Posterior cingulate gyrus (tissue), 11 donors: ENCODE data around the gene PHLDB2.
A peak's percentile ranks its signal among the peaks of the same experiment; 100 is the strongest.

ENCODE experiments used
- DNase-seq, 10 donors: peaks; one replicate each; pipeline versions ENCODE4 v3.0.0 to v3.0.0-alpha.2; 2020 to 2021; ENCODE audit warnings: mixed read lengths in 3 of 10
- intact Hi-C: fragments of 100-400 bp; cut with DNase I; formaldehyde crosslinking; loops from one replicate; pipeline ENCODE4 v1.15.1; 2023

Gene PHLDB2

GRCh38 chr3:111848778-111849177 lies 10.3 kb upstream of the PHLDB2 start:
- intact Hi-C loops: no loop called here
- DNase-seq: no peak

- no peak for DNase-seq
- intact Hi-C loops: no loop called here
Observed at GRCh38 chr3:111850537-111850936, 8.5 kb upstream of the PHLDB2 start.

GRCh38 chr3:111851511-111851954 lies 7.5 kb upstream of the PHLDB2 start:
- intact Hi-C loops: no loop called here
- no peak for DNase-seq

- intact Hi-C loops: no loop called here
- no peak for DNase-seq
Observed at GRCh38 chr3:111852540-111852939, 6.5 kb upstream of the PHLDB2 start.

GRCh38 chr3:111853068-111853467 lies 6.0 kb upstream of the PHLDB2 start:
- intact Hi-C loops: no loop called here
- no peak for DNase-seq

GRCh38 chr3:111854990-111855389 lies 4.1 kb upstream of the PHLDB2 start:
- no peak for DNase-seq
- intact Hi-C loops: no loop called here

- no peak for DNase-seq
Observed at GRCh38 chr3:111856501-111856900, 2.6 kb upstream of the PHLDB2 start.

GRCh38 chr3:111857474-111857873 lies 1.6 kb upstream of the PHLDB2 start:
- no peak for DNase-seq
- intact Hi-C loops: no loop called here

More at GRCh38 chr3:111856501-111856900, 2.6 kb upstream of the PHLDB2 start:
- intact Hi-C loops: no loop called here

GRCh38 chr3:111858642-111859041 lies 423 bp upstream of the PHLDB2 start:
- no peak for DNase-seq
- intact Hi-C loops: no loop called here

GRCh38 chr3:111859974-111860859 lies 1.2 kb downstream of the PHLDB2 start:
- intact Hi-C loops: no loop called here
- DNase-seq: peak in 6 of 10 donors; percentile 9 to 84 (median 23)

- peak in 1 of 10 donors; percentile 55 for DNase-seq
Observed at GRCh38 chr3:111861391-111861790, 2.3 kb downstream of the PHLDB2 start.

GRCh38 chr3:111862415-111862814 lies 3.4 kb downstream of the PHLDB2 start:
- intact Hi-C loops: no loop called here
- DNase-seq: no peak

More at GRCh38 chr3:111861391-111861790, 2.3 kb downstream of the PHLDB2 start:
- intact Hi-C loops: no loop called here

- intact Hi-C loops: no loop called here
- no peak for DNase-seq
Observed at GRCh38 chr3:111862974-111863373, 3.9 kb downstream of the PHLDB2 start.

- no peak for DNase-seq
- intact Hi-C loops: no loop called here
Observed at GRCh38 chr3:111863942-111864694, 5.1 kb downstream of the PHLDB2 start.

- intact Hi-C loops: no loop called here
- no peak for DNase-seq
Observed at GRCh38 chr3:111864821-111865656, 6.0 kb downstream of the PHLDB2 start.

- DNase-seq: no peak
- intact Hi-C loops: no loop called here
Observed at GRCh38 chr3:111867889-111868426, 8.9 kb downstream of the PHLDB2 start.

- intact Hi-C loops: no loop called here
Observed at GRCh38 chr3:111870620-111871019, 11.6 kb downstream of the PHLDB2 start.

GRCh38 chr3:111871809-111872623 lies 13.0 kb downstream of the PHLDB2 start:
- intact Hi-C loops: no loop called here

More at GRCh38 chr3:111870620-111871019, 11.6 kb downstream of the PHLDB2 start:
- DNase-seq: no peak

GRCh38 chr3:111872979-111873378 lies 13.9 kb downstream of the PHLDB2 start:
- intact Hi-C loops: no loop called here
- DNase-seq: no peak

More at GRCh38 chr3:111871809-111872623, 13.0 kb downstream of the PHLDB2 start:
- DNase-seq: no peak
